Stimulated activated CD4-positive, alpha-beta T cell treated with anti-CD3 and anti-CD28 coated beads, Interleukin-4, amount 100 ng/mL, for 48 hours (primary cell): ENCODE measurements around the gene CCDC17.

Experiments used
- DNase-seq, 2 donors: peaks; one replicate each; pipeline ENCODE4 v3.0.0-alpha.2; 2020; ENCODE audit warnings: low read depth in 2 of 2

Gene CCDC17

DNA sequence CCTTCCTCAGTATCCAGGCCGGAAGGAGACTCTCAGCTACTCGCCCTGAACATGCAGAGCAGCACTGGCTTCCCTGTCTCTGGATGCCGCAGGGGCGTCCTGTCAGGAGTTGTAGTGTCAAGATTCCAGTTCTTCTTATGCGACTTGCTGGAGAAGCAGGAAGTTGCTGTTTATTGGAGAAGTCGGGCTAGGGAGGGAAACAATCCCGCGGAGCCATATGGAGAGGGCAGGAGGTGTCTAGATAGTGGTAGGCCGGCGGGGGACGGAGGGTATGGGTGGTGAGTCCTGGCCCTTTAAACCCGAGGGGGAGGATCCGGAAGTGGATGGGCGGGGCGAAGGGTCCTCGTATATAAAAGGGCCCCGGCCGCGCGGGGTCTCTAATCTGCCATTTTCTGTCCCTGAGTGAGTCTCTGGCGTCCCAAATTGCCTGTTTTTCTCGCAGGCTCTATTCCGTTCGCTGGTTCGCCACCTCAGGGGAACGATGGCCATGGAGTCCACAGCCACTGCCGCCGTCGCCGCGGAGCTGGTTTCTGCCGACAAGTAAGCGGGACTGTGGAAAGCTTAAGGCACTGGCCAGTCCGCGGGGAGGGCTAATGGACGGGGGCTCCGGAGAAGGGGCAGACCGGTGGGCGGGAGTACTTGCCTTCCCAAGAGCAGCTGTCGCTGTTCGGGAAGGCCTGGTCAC, 40.0 kb downstream of the CCDC17 start, which contains the start of gene NASP:
TSS of gene NASP (plus strand) at position 376 of the 685 bp plus-strand sequence. CDS start at position 482, 106 bp downstream.
- DNase-seq: peak; percentile 83 to 93

DNA sequence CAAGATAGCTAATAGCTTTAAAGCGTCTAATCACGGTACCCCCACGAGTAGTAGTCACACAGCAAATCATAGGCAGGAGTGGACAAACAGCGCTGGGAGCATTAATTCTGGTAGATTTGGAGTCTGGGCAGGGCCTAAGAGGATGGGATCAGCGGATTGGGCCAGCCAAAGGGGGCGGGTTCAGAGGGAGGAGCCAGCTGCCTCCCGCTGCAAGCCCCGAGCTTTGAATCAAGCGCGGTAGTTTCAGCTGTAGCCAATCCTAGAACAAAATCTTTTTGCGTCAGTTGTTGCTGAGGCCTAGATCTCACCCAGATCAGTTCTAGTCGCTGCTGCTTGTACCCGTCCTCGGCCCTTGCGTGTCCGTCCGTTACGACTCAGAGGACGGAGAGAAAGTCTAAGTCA, 40.6 kb downstream of the CCDC17 start:
- DNase-seq: peak; percentile 87 to 93

DNA sequence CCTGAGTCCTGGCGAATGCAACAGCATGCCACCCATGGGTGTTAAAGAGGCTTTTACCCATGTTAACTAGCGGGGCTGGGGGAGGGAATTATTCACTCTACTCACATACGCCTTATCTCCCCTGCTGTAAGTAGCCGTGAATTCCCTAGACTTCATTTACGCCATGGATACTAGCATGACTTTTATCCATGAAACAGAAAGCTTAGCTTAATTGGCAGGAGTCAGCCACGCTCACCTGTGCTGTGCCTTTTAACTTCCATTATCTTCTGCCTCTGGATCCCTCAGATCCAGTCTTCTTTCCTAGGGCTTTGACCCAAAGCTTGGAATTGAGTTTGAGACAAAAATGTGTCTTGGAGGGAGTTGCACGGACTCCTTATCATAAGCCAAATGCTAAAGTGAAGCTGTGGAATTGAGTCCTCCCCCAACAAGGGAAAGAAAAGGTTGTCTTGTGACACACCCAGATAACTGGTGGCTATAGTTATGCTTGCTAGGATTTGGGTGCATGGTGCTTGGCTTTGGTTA, 49.7 kb downstream of the CCDC17 start:
- no peak for DNase-seq

DNA sequence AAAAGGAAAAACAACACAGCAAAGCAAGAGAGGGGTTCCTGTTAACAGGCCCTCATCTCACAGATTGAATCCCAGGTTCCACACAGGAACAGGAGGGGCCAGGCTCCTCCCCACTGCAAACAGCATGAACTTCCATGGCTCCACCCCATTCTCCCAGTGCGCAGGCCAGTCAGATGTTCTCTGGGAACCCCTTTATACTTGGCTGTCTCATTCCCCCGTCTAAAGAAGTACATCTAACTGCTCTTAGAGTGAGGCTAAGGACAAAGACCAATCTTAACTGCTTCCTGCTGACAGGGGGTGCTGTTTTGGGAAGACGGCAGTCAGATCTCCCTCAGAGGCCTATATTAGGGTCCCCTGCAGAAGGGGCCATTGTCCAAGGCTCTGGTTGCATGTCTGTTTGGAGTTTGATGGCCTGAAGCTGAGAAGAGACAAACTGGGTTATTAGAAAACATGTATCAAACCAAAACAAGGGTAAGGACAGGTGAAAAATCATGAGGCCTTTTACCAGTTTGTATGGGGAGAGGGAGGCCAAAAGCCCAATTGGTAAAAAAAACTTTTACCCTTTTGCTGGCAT, 50.5 kb downstream of the CCDC17 start:
- no peak for DNase-seq

DNA sequence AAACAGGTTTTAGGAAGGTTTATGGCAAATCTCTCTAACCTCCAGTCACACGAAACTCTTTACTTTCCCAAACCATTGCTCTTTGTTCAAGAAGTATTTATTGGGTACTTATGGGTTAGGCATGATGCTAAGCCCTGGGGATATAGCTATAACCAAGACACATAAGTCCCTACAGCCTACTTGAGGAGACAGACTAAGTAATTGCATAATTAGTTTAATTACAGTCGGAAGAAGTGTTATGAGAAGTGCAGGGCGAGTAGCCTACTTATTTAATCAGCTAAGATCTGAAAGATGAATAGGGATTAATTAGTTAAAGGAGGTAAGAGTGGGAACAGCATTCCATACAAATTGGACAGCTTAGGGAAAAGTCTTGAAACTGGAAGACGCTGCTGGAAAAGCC, 53.2 kb downstream of the CCDC17 start:
- DNase-seq: no peak
